GM23338 (cell line): ENCODE measurements around the gene NTF3.

ENCODE experiments used
- CREB1 ChIP-seq: fragments of 250-450 bp; sonication (Bioruptor Pico); IDR thresholded peaks from 2 replicates; pipeline ENCODE4 v1.5.0; 2020; ENCODE audit warnings: low read depth, mild to moderate bottlenecking, moderate library complexity
- CTCF ChIP-seq, 2 experiments: fragments of 200-600 bp in 1 of 2; sonication (generic) in 1 of 2; conservative IDR thresholded peaks; 2 replicates each; pipeline versions ENCODE4 v1.5.1 to v1.6.1; 2016 to 2017; ENCODE audit warnings: antibody characterized with exemption in 2 of 2, low read depth in 2 of 2, mild to moderate bottlenecking in 2 of 2, moderate library complexity in 1 of 2
- ETS1 ChIP-seq: IDR thresholded peaks from 2 replicates; pipeline ENCODE4 v1.6.1; 2016; ENCODE audit warnings: antibody characterized with exemption
- EZH2 ChIP-seq: fragments of 200-600 bp; sonication (generic); IDR thresholded peaks from one replicate; pipeline ENCODE4 v1.8.0; 2017; ENCODE audit warnings: antibody characterized with exemption, mild to moderate bottlenecking, low read depth; ENCODE audit not compliant: unreplicated experiment
- EZH2phosphoT487 ChIP-seq: fragments of 200-600 bp; sonication (generic); IDR thresholded peaks from one replicate; pipeline ENCODE4 v1.8.1; 2018; ENCODE audit warnings: antibody characterized with exemption; ENCODE audit not compliant: unreplicated experiment
- JUNB ChIP-seq: IDR thresholded peaks from one replicate; pipeline ENCODE4 v1.6.1; 2016; ENCODE audit warnings: antibody characterized with exemption; ENCODE audit not compliant: unreplicated experiment
- NANOG ChIP-seq: IDR thresholded peaks from 2 replicates; pipeline ENCODE4 v1.6.1; 2016; ENCODE audit warnings: antibody characterized with exemption, borderline replicate concordance
- POLR2AphosphoS5 ChIP-seq: IDR thresholded peaks from 2 replicates; pipeline ENCODE4 v1.6.1; 2016; ENCODE audit warnings: antibody characterized with exemption, low read depth
- REST ChIP-seq: IDR thresholded peaks from one replicate; pipeline ENCODE4 v1.6.1; 2018; ENCODE audit warnings: antibody characterized with exemption; ENCODE audit not compliant: unreplicated experiment

- TF ChIP-seq ETS1 (no peak), CTCF (conservative IDR thresholded peaks at IDR 0.05; ENCODE audit: low read depth in 2 of 2) (no peak), EZH2 (no peak), EZH2phosphoT487 (no peak), POLR2AphosphoS5 (no peak), CREB1 (CRISPR knock-in tag) (no peak), REST (no peak), JUNB (no peak), NANOG (no peak)
Measured at GRCh38 chr12:5516371-5517241, 84.7 kb downstream of the NTF3 start.
